HEK293 (cell line): ENCODE data around the gene ERMP1.
A peak's percentile ranks its signal among the peaks of the same experiment; 100 is the strongest.

Experiments
- CTCF ChIA-PET: fragments of 350-600 bp; formaldehyde crosslinking; extraction: SDS; loops from one replicate; lab custom pipeline; 2021; ENCODE audit warnings: antibody characterized with exemption; lab: Yijun Ruan, JAX
- POLR2A ChIA-PET: fragments of 300-600 bp; formaldehyde crosslinking; extraction: SDS; loops from one replicate; lab custom pipeline; 2020; ENCODE audit warnings: antibody characterized with exemption, inconsistent platforms; lab: Yijun Ruan, JAX
- H3K27ac ChIP-seq: fragments of 200-500 bp; sonication (Bioruptor generic); 2 replicates; pipeline ENCODE4 v1.5.1; 2014; ENCODE audit warnings: low read depth, low read length, control low read depth, inconsistent platforms; ENCODE audit errors: extremely low read depth
- H3K36me3 ChIP-seq, 2 experiments: fragments of 200-500 bp in 1 of 2; sonication (Bioruptor generic) in 1 of 2; 1 replicate in 1 of 2; 2 replicates in 1 of 2; pipeline ENCODE4 v1.5.1; 2014 to 2017; ENCODE audit warnings: inconsistent platforms in 2 of 2, low read length in 2 of 2; ENCODE audit not compliant: control insufficient read depth in 2 of 2, insufficient read depth in 1 of 2
- H3K4me1 ChIP-seq: fragments of 200-500 bp; sonication (Bioruptor generic); 2 replicates; pipeline ENCODE4 v1.5.1; 2014; ENCODE audit warnings: mild to moderate bottlenecking, low read length, inconsistent platforms; ENCODE audit not compliant: control insufficient read depth, insufficient read depth
- H3K4me3 ChIP-seq: 2 replicates; pipeline ENCODE4 v1.5.1; 2011; ENCODE audit warnings: low read depth, mild to moderate bottlenecking, control low read depth, low read length, moderate library complexity
- H3K9me3 ChIP-seq: fragments of 200-500 bp; sonication (Bioruptor generic); 2 replicates; pipeline ENCODE4 v1.5.1; 2014; ENCODE audit warnings: low read depth, low read length, inconsistent platforms; ENCODE audit not compliant: control insufficient read depth, insufficient read depth
- GFI1B ChIP-seq: fragments of 450-650 bp; formaldehyde crosslinking; IDR thresholded peaks from 2 replicates; pipeline ENCODE4 v1.5.1; 2016; ENCODE audit warnings: missing biosample characterization, missing genetic modification characterization
- HOXD13 ChIP-seq: sonication (generic); formaldehyde crosslinking; IDR thresholded peaks from 2 replicates; pipeline ENCODE4 v1.8.0; 2022; ENCODE audit warnings: missing genetic modification reagents, borderline replicate concordance
- KLF16 ChIP-seq: fragments of 450-650 bp; formaldehyde crosslinking; IDR thresholded peaks from 2 replicates; pipeline ENCODE4 v1.5.1; 2017; ENCODE audit warnings: missing biosample characterization, missing genetic modification characterization
- KLF7 ChIP-seq: fragments of 450-650 bp; formaldehyde crosslinking; IDR thresholded peaks from 2 replicates; pipeline ENCODE4 v1.5.1; 2016; ENCODE audit warnings: missing biosample characterization, missing genetic modification characterization, borderline replicate concordance
- MYNN ChIP-seq: fragments of 450-650 bp; formaldehyde crosslinking; IDR thresholded peaks from 2 replicates; pipeline ENCODE4 v1.5.1; 2016; ENCODE audit warnings: missing biosample characterization, missing genetic modification characterization, borderline replicate concordance
- RBAK ChIP-seq: fragments of 450-650 bp; formaldehyde crosslinking; IDR thresholded peaks from 2 replicates; pipeline ENCODE4 v1.5.1; 2016; ENCODE audit warnings: missing biosample characterization, missing genetic modification characterization
- ZFP69B ChIP-seq: fragments of 450-650 bp; formaldehyde crosslinking; IDR thresholded peaks from 2 replicates; pipeline ENCODE4 v1.5.1; 2016; ENCODE audit warnings: missing biosample characterization, missing genetic modification characterization
- ZNF26 ChIP-seq: fragments of 450-650 bp; formaldehyde crosslinking; IDR thresholded peaks from 2 replicates; pipeline ENCODE4 v1.5.1; 2016; ENCODE audit warnings: missing biosample characterization, missing genetic modification characterization
- ZNF266 ChIP-seq: fragments of 450-650 bp; formaldehyde crosslinking; IDR thresholded peaks from 2 replicates; pipeline ENCODE4 v1.5.1; 2016; ENCODE audit warnings: missing biosample characterization, missing genetic modification characterization, low read depth
- ZNF302 ChIP-seq: fragments of 450-650 bp; formaldehyde crosslinking; IDR thresholded peaks from 2 replicates; pipeline ENCODE4 v1.5.1; 2016; ENCODE audit warnings: missing biosample characterization, missing genetic modification characterization, low read depth
- ZNF350 ChIP-seq: fragments of 450-650 bp; formaldehyde crosslinking; IDR thresholded peaks from 2 replicates; pipeline ENCODE4 v1.5.0; 2017; ENCODE audit warnings: missing biosample characterization, mild to moderate bottlenecking, missing genetic modification characterization
- ZNF354C ChIP-seq: fragments of 450-650 bp; formaldehyde crosslinking; IDR thresholded peaks from 2 replicates; pipeline ENCODE4 v1.5.1; 2016; ENCODE audit warnings: missing biosample characterization, missing genetic modification characterization, low read depth, borderline replicate concordance
- ZNF521 ChIP-seq: fragments of 450-650 bp; formaldehyde crosslinking; IDR thresholded peaks from 2 replicates; pipeline ENCODE4 v1.5.1; 2017; ENCODE audit warnings: missing biosample characterization, mild to moderate bottlenecking, missing genetic modification characterization
- ZNF600 ChIP-seq: fragments of 450-650 bp; formaldehyde crosslinking; IDR thresholded peaks from 2 replicates; pipeline ENCODE4 v1.5.1; 2016; ENCODE audit warnings: missing biosample characterization, missing genetic modification characterization
- ZNF610 ChIP-seq: fragments of 450-650 bp; formaldehyde crosslinking; IDR thresholded peaks from 2 replicates; pipeline ENCODE4 v1.5.1; 2016; ENCODE audit warnings: missing biosample characterization, missing genetic modification characterization, borderline replicate concordance
- ZNF623 ChIP-seq: fragments of 450-650 bp; formaldehyde crosslinking; IDR thresholded peaks from 2 replicates; pipeline ENCODE4 v1.5.1; 2016; ENCODE audit warnings: missing biosample characterization, missing genetic modification characterization
- ZNF626 ChIP-seq: fragments of 450-650 bp; sonication (Bioruptor Pico); formaldehyde crosslinking; IDR thresholded peaks from 2 replicates; pipeline ENCODE4 v1.5.1; 2018; ENCODE audit warnings: missing biosample characterization, missing genetic modification characterization, inconsistent platforms
- ZNF830 ChIP-seq: fragments of 450-650 bp; IDR thresholded peaks from 2 replicates; pipeline ENCODE4 v1.5.0; 2018; ENCODE audit warnings: missing biosample characterization, missing genetic modification characterization, low read depth, mild to moderate bottlenecking, moderate library complexity
- ZNF837 ChIP-seq: fragments of 450-650 bp; formaldehyde crosslinking; IDR thresholded peaks from 2 replicates; pipeline ENCODE4 v1.5.1; 2016; ENCODE audit warnings: missing biosample characterization, missing genetic modification characterization
- TF ChIP-seq, protein P1 (sequence below): fragments of 450-650 bp; formaldehyde crosslinking; IDR thresholded peaks from 2 replicates; pipeline ENCODE4 v1.5.1; 2017; ENCODE audit warnings: missing biosample characterization, missing genetic modification characterization

Gene ERMP1

GRCh38 chr9:5825895-5826622, 6.9 kb downstream of the ERMP1 start:
- H3K27ac ChIP-seq: no peak overlapping the region
- TF ChIP-seq ZNF354C (tag by site-specific recombination) (no peak), ZNF837 (tag by site-specific recombination) (no peak), ZNF623 (tag by site-specific recombination) (no peak), GFI1B (tag by site-specific recombination) (no peak), RBAK (tag by site-specific recombination) (no peak), ZNF350 (tag by site-specific recombination) (no peak), ZFP69B (tag by site-specific recombination) (no peak), HOXD13 (CRISPR knock-in tag) (no peak), ZNF302 (tag by site-specific recombination) (no peak), KLF16 (tag by site-specific recombination) (no peak), ZNF626 (tag by site-specific recombination) (no peak), MYNN (tag by site-specific recombination) (no peak), ZNF266 (no peak), ZNF521 (tag by site-specific recombination) (no peak), ZNF610 (tag by site-specific recombination) (no peak), ZNF600 (no peak)
- TF ChIP-seq, protein P1, sequence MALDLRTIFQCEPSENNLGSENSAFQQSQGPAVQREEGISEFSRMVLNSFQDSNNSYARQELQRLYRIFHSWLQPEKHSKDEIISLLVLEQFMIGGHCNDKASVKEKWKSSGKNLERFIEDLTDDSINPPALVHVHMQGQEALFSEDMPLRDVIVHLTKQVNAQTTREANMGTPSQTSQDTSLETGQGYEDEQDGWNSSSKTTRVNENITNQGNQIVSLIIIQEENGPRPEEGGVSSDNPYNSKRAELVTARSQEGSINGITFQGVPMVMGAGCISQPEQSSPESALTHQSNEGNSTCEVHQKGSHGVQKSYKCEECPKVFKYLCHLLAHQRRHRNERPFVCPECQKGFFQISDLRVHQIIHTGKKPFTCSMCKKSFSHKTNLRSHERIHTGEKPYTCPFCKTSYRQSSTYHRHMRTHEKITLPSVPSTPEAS (tag by site-specific recombination): no peak
- TF ChIP-seq, all 188 proteins: peak for 0
- ChIA-PET CTCF (interaction anchor here (0.6 to 1.1 kb wide), 3 partner anchors 11 to 164 kb away, joined by 3 read pairs; no protein-coding TSS in a partner anchor), POLR2A (interaction anchor here (0.7 kb wide), 1 partner anchor 182 kb away, joined by 3 read pairs; a partner anchor contains a TSS)
- H3K4me1 ChIP-seq: peaks cover 3% of the 10 kb centered on the region; the same call in 1 of the 2 replicates
- H3K36me3 ChIP-seq: peaks cover 0 to 60% of the 10 kb centered on the region in 2 experiments; a peak in 2 of 3 replicates
- no peak overlapping the region for H3K4me3 ChIP-seq
- H3K9me3 ChIP-seq: no peaks in the 10 kb centered on the region

DNA sequence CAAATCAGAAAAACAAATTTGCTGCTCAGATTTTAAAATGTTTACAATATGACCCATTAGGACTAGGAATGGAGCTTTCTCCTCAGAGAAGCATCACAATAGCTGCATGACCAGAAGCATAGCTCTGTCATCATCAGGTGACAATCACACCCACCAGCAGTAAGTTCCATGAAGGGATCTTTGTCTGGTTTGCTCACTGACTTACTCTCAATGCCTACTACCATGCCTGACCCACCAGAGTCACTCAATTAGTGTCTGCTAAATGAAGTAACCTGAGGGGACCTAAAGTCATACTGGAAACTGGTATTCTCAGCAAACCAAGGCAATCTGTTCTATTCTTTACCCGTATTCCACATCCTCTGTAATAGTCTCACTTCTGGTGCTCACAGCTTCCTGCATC, 7.7 kb downstream of the ERMP1 start:
- ChIA-PET POLR2A (no interaction called here), CTCF (interaction anchor here (0.6 to 1.3 kb wide), 3 partner anchors 8 to 481 kb away, joined by 3 to 5 read pairs (median 4); partner anchors contain the start of gene ERMP1)
- no peaks in the 10 kb centered on the region for H3K9me3 ChIP-seq
- H3K36me3 ChIP-seq: peaks cover 0 to 58% of the 10 kb centered on the region in 2 experiments; a peak in 2 of 3 replicates
- H3K27ac ChIP-seq: no peak overlapping the region
- H3K4me3 ChIP-seq: no peak overlapping the region
- TF ChIP-seq ZNF26 (tag by site-specific recombination) (no peak), RBAK (tag by site-specific recombination) (peak; percentile 89), ZNF830 (no peak), KLF7 (tag by site-specific recombination) (no peak)
- H3K4me1 ChIP-seq: no peaks in the 10 kb centered on the region
